RWPE1 (cell line): ENCODE data around the gene BMPR1B.
"Not testable (repeated sequence)": the region's sequence is repeated elsewhere in the genome, so short reads cannot be mapped to it uniquely, and the experiment has no call there.

ENCODE experiments used
- CTCF ChIA-PET: fragments of 350-600 bp; sonication (Branson Sonifier 250); formaldehyde crosslinking; extraction: SDS; loops from one replicate; lab custom pipeline; 2021; lab: Yijun Ruan, JAX
- POLR2A ChIA-PET: fragments of 400-600 bp; formaldehyde crosslinking; extraction: SDS; loops from one replicate; lab custom pipeline; 2020; ENCODE audit warnings: antibody characterized with exemption; ENCODE audit not compliant: low non-redundant PET; lab: Yijun Ruan, JAX
- DNase-seq: peaks from one replicate; pipeline ENCODE4 v3.0.0; 2012; ENCODE audit warnings: low spot score
- H3K27ac ChIP-seq: fragments of 450-650 bp; 2 replicates; pipeline ENCODE4 v1.5.1; 2017
- CTCF ChIP-seq: fragments of 450-650 bp; conservative IDR thresholded peaks from 2 replicates; pipeline ENCODE4 v1.5.1; 2017; ENCODE audit warnings: low read depth, mild to moderate bottlenecking

Gene BMPR1B

DNA sequence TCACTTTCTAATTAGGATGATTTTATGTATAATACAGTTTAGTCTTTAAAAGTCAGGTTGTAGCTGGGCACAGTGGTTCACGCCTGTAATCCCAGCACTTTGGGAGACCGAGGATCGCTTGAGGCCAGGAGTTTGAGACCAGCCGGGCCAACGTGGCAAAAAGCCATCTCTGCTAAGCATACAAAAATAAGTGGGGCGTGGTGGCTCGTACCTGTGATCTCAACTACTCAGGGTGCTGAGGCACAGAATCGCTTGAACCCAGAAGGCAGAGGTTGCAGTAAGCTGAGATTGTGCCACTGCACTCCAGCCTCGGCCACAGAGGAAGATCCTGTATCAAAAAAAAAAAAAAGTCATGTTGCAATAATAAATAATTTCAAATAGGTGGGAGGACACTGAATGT, 364.2 kb downstream of the BMPR1B start:
- DNase-seq: no peak
- no peak overlapping the region for H3K27ac ChIP-seq
- no peak for TF ChIP-seq CTCF
- CTCF ChIA-PET: no interaction called here
- POLR2A ChIA-PET: no interaction called here

- no peak overlapping the region for H3K27ac ChIP-seq
- TF ChIP-seq CTCF: peak; percentile 74
- DNase-seq: peak; percentile 61
- CTCF ChIA-PET: interaction anchor here (0.6 to 2.1 kb wide), 4 partner anchors 20 to 880 kb away, joined by 3 to 13 read pairs (median 5); no protein-coding TSS in a partner anchor
- POLR2A ChIA-PET: no interaction called here
Observed at GRCh38 chr4:95124906-95125504, 367.2 kb downstream of the BMPR1B start.

DNA sequence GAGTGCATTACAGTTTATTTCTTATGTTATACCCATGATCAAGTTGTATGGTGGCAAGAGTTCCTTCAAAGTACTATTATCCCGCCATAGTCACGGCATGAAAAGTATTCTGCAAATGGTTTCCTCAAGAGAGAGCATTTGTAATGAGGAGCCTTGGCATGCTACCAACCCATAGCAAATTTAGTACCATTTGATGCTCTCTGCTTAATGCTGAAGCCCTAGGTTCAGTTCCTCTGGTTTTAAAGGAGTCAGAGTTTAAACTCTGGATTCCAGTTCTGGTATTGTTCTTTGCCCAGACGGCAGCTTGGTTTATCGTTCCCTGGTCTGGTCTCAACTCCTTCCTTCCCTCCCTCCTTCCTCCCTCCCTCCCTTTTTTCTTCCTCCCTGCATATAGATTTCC, 371.3 kb downstream of the BMPR1B start:
- CTCF ChIA-PET: no interaction called here
- TF ChIP-seq CTCF: no peak
- DNase-seq: no peak
- POLR2A ChIA-PET: no interaction called here
- H3K27ac ChIP-seq: no peak overlapping the region

- TF ChIP-seq CTCF: no peak
- DNase-seq: peak; percentile 86
- H3K27ac ChIP-seq: no peak overlapping the region
- POLR2A ChIA-PET: no interaction called here
- CTCF ChIA-PET: interaction anchor here (0.6 kb wide), 1 partner anchor 704 kb away, joined by 3 read pairs; no protein-coding TSS in a partner anchor
Observed at GRCh38 chr4:95129821-95130311, 372.1 kb downstream of the BMPR1B start.

- CTCF ChIA-PET, DNase-seq, POLR2A ChIA-PET, H3K27ac ChIP-seq: not testable (repeated sequence)
Observed at GRCh38 chr4:95134016-95134415, 376.3 kb downstream of the BMPR1B start.

- CTCF ChIA-PET, DNase-seq, H3K27ac ChIP-seq, POLR2A ChIA-PET: not testable (repeated sequence)
Observed at GRCh38 chr4:95139424-95139823, 381.7 kb downstream of the BMPR1B start.

- ChIA-PET CTCF (interaction anchor here (0.9 kb wide), 1 partner anchor 520 kb away, joined by 3 read pairs; no protein-coding TSS in a partner anchor), POLR2A (no interaction called here)
- DNase-seq: no peak
- no peak for TF ChIP-seq CTCF
- H3K27ac ChIP-seq: no peak overlapping the region
Observed at GRCh38 chr4:95141361-95141760, 383.6 kb downstream of the BMPR1B start.
